Measurements from ENCODE around the gene ACSF2.
"Not testable (repeated sequence)": the region's sequence is repeated elsewhere in the genome, so short reads cannot be mapped to it uniquely, and the experiment has no call there.

The ACSF2 gene

DNA sequence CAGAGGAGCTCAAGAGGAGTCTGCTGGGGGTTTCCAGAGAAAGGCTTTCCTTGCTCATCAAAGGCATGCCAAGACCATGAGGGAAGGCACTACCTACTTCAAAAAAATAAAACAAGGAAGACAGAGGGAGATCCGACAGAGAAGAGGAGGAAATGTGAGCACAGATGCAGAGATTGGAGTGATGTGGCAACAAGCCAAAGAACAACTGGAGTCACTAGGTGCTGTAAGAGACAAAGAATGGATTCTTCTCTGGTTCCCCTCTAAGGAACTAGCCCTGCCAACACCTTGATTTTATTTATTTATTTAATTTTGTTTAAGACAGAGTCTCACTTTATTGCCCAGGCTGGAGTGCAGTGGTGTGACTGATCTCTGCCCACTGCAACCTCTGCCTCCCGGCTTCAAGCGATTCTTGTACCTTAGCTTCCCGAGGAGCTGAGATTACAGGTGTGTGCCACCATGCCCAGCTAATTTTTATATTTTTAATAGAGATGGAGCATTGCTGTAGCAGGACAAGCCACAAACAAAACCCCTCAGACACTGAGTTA lies 13.8 kb upstream of the ACSF2 start:
- no peak for DNase-seq

GRCh38 chr17:50414808-50415207 lies 11.2 kb upstream of the ACSF2 start:
- DNase-seq = no peak

DNA sequence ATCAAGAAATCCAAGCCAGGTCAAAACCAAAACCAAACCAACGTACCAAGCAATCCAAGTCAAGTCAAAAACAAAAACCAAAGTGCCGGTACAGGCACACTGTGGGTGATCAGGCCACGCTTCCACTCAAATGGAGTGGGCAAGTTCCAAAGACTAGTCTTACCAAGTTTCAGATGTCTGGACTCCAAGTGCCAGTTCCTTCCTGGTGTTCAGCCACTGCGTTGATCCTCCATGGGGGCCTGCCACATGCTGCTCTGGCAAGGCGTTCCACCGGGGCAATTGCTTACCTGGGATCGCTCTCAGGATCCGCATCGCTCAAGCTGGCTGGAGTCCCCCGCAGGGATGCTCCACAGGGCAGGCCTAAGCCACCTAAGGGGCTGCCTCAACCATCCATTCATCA lies 6.4 kb upstream of the ACSF2 start:
- not testable (repeated sequence) for DNase-seq

DNA sequence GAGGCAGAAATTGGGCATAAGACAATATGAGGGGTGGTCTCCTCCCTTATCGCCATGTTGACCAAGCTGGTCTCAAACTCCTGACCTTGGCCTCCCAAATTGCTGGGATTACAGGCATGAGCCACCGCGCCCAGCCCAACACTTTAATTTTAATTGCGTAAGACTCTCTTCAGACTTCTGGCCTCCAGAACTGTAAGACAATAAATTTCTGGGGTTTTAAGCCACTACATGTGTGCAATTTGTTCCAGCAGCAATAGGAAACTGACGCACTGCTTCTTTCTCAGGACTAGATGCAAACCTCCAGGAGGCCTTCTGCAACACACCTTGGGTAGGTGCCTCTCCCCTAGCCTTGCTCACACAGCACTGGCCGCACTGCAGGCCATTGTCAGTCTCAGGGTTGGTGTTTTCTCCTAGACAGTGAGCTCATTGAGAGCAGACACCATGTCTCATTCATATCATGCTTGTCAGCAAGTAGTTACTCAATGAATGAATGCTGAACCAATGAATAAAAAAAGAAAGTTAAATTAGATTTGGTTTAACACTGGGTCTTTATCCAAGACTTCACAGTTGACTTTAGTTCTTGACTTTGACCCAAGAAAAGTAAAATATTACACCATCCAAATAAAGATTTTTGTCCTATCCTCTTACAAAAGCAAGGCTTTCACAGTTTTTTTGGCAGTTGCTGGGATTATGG lies 5.5 kb upstream of the ACSF2 start:
- no peak for DNase-seq

DNA sequence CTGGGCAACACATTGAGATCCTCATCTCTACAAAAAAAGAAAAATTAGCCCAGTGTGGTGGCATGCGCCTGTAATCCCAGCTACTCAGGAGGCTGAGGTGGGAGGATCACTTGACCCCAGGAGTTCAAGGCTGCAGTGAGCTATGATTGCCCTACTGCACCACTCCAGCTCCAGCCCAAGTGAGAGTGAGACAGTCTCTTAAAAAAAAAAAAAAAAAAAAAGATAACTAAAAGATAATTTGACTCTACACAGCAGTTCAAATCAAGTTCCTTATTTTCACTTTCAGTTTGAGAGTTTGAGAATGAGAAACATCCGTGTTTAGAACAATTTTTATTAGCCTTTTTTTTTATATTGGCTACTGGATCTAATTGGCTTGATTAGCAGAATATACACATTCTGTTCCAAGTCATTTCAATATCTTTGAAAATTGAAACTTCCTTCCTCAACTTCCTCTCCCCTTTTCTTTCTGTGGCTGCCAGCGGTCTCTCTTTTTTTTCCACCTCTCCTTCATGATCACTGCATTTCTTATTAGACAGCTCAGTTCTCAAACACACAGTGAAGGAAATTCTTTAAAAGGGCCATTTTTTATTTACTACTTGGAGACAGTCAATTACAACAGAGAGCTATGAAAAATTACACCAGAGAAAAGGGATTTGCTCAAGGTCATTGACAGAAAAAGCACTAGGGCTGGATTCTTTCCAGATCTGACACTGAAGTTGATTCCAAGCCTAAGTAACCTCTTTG lies 4.5 kb upstream of the ACSF2 start:
- no peak for DNase-seq

GRCh38 chr17:50422738-50423137 lies 3.3 kb upstream of the ACSF2 start:
- DNase-seq = no peak

- DNase-seq = no peak
These were observed 2.4 kb upstream of the ACSF2 start for GRCh38 chr17:50423553-50424159.

- DNase-seq = no peak
These were observed 1.6 kb upstream of the ACSF2 start for GRCh38 chr17:50424246-50424995.

DNA sequence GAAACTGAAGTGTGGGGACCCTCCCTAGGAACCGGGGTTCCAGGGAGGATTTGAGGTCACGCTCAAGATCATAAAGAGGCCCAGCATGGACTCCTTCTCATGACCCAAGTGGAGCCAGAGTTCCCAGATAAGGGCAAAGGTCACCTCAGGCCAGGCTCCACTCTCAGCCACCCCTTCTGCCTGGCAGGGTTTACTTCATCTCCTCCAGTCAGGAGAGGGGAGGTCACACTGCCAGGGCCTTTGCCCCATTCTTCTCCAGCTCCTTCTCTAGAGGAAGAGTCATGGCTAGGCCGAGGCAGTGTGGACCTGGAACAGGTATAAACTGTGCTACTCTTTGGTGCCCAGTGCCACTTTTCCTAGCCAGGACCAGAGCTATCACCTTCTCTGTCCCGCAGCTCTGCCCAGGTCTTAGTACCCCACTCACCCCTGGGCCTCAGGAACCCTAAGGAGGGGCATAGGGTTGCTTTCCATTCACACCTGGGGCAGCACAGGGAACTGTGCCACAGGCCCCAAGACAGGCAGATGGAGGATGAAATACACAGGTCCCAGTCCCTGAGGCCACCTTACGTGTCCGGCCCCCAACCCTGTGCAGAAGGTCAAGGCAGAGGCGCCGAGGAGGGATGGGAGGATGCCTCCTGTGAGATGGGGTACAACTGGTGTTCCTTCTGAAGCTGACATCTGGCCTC lies 879 bp upstream of the ACSF2 start:
- no peak for DNase-seq

DNA sequence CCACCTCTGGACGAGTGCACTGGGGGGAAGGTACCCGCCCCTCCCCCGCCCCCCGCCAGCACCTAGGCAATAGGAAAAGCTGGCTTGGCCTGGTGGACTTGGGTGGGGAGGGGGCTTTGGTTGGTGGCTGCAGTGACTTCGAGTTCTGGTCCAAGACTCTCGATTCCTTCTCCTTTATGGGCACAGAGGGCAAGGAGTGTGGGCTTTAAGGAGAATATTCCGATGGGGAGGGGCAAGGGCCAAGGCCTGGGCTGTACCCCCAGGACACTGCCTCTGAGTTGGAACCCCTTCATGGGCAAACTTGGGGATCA lies 409 bp downstream of the ACSF2 start:
- DNase-seq = no peak

- no peak for DNase-seq
These were observed 1.1 kb downstream of the ACSF2 start for GRCh38 chr17:50426814-50427787.

GRCh38 chr17:50428126-50428525 lies 2.1 kb downstream of the ACSF2 start:
- DNase-seq = not testable (repeated sequence)

- DNase-seq = no peak
These were observed 2.9 kb downstream of the ACSF2 start for GRCh38 chr17:50428831-50429424.

- DNase-seq = no peak
These were observed 3.8 kb downstream of the ACSF2 start for GRCh38 chr17:50429793-50430192.

GRCh38 chr17:50430821-50431618 lies 5.0 kb downstream of the ACSF2 start:
- no peak for DNase-seq

- DNase-seq = no peak
These were observed 6.2 kb downstream of the ACSF2 start for GRCh38 chr17:50432125-50432762.

DNA sequence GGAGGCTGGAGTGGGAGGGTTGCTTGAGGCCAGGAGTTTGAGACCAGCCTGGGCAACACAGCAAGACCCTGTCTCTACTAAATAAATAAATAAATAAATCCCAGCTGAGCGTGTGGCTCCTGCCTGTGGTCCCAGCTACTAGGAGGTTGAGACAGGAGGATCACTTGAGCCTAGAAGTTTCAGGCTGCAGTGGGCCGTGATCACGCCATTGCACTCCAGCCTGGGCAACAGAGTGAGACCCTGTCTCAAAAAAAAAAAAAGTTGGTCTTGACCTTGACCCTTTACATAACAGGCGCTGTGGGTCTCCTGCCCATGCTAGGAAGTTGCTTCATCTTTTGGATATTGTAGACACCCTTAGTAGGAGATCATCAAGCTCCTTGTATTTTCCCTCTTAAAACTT lies 11.4 kb downstream of the ACSF2 start:
- DNase-seq = no peak

GRCh38 chr17:50439008-50439407 lies 13.0 kb downstream of the ACSF2 start:
- no peak for DNase-seq

DNA sequence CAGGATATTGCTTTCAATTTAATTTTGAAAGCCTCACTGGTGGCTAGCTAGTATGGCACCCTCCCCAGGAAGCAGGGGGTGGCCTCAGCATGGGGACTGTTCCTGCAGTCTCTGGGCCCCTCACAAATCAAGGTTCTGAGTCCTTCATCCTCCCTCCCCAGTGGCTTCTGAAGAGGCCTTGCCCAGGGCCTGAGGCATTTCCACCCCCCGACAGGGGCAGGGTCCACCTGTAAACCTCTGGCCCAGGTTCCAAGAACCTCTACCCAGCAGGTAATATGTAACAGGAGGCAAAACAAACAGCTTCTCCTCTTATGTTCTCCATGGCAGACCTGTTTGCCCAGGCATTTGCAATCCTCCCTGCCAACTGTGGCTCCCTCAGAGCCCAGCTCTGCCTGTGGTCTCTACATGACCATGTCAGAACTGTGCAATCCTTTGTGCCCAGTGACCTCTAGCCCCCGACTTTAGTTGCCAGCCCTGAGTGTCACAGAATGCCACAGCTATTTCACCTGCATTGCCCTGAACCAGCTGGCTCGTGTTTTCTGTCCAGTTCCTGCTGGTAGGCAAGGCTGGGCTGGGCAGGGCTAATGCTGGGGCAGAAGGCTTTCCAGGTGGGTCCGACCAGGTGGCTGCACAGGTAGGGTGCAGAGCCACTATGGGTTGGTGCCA lies 14.3 kb downstream of the ACSF2 start:
- no peak for DNase-seq
